ENCODE results near the gene FLYWCH2. TPM values are rescaled to one million over a fixed set of nuclear protein-coding genes. Genes with fewer than 3 reads are reported as not detected.

Gene FLYWCH2
- total and polyA plus RNA-seq, 2 of the 4 experiments (the other 2 are of a cell fraction): 42.3 to 66.3 TPM

DNA sequence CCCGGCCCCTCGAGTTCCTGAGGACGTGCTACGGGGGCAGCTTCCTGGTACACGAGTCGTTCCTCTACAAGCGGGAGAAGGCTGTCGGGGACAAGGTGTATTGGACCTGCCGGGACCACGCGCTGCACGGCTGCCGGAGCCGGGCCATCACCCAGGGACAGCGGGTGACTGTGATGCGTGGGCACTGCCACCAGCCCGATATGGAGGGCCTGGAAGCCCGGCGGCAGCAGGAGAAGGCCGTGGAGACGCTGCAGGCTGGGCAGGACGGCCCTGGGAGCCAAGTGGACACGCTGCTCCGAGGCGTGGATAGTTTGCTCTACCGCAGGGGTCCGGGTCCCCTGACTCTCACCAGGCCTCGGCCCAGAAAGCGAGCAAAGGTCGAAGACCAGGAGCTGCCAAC is 50.1 kb downstream of the FLYWCH2 start:
- ATAC-seq (ENCODE audit: low read depth) (no peak), DNase-seq (no peak)
- H3K9me3 ChIP-seq (ENCODE audit: control insufficient read depth, insufficient read depth, low read length): no peaks in the 10 kb centered on the region
- H3K4me1 ChIP-seq (ENCODE audit: control insufficient read depth, insufficient read depth, low read length): no peaks in the 10 kb centered on the region
- H3K27me3 ChIP-seq (ENCODE audit: control insufficient read depth, insufficient read depth, low read length): no peaks in the 10 kb centered on the region
- no peak overlapping the region for H3K9ac ChIP-seq (ENCODE audit: low read depth, low read length)
- no peak overlapping the region for H3K27ac ChIP-seq (ENCODE audit: insufficient read depth, low read length)
- 97% methylated on average over 25 of the region's 30 CpGs; no CpG with 5 or more reads in 1 of the 2 experiments for WGBS, 2 experiments (ENCODE audit: extremely low coverage in 2 of 2, insufficient read length in 1 of 2)
- BruUV-seq (replicated peaks): no TSS peak
- H3K23ac ChIP-seq (ENCODE audit: low read depth, low read length): no peak overlapping the region
- TF ChIP-seq POLR2A (IDR thresholded peaks at IDR 0.05; ENCODE audit: low read depth, low read length): no peak
- TF ChIP-seq RAD21 (IDR thresholded peaks at IDR 0.05; ENCODE audit: low read length): no peak
- TF ChIP-seq NFE2L2 (IDR thresholded peaks at IDR 0.05; ENCODE audit: low read depth, low read length): no peak
- TF ChIP-seq BHLHE40 (IDR thresholded peaks at IDR 0.05; ENCODE audit: low read depth, low read length): no peak
- TF ChIP-seq CEBPB (IDR thresholded peaks at IDR 0.05; ENCODE audit: low read depth, low read length): no peak
- no peak for TF ChIP-seq MAFK (IDR thresholded peaks at IDR 0.05; ENCODE audit: low read depth, low read length)
- no peak for TF ChIP-seq SMC3 (IDR thresholded peaks at IDR 0.05; ENCODE audit: low read depth, low read length)
- no peak for TF ChIP-seq MXI1 (IDR thresholded peaks at IDR 0.05; ENCODE audit: borderline replicate concordance, low read depth, low read length)
- TF ChIP-seq, protein P1, sequence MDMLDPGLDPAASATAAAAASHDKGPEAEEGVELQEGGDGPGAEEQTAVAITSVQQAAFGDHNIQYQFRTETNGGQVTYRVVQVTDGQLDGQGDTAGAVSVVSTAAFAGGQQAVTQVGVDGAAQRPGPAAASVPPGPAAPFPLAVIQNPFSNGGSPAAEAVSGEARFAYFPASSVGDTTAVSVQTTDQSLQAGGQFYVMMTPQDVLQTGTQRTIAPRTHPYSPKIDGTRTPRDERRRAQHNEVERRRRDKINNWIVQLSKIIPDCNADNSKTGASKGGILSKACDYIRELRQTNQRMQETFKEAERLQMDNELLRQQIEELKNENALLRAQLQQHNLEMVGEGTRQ (IDR thresholded peaks at IDR 0.05; ENCODE audit: low read depth, low read length): no peak
- no peak for TF ChIP-seq FOS (IDR thresholded peaks at IDR 0.05; ENCODE audit: low read depth, low read length)
- intact Hi-C loops (cut with micrococcal nuclease): no loop called here
- peaks cover 3 to 13% of the 10 kb centered on the region in 2 experiments; a peak in 3 of 4 replicates for H3K79me1 ChIP-seq (ENCODE audit: low read depth in 1 of 2, low read length in 2 of 2)
- H2BK5ac ChIP-seq (ENCODE audit: low read depth, low read length, poor library complexity, severe bottlenecking): no peak overlapping the region
- H2AK9ac ChIP-seq (replicated peaks; ENCODE audit: low read depth, low read length, poor library complexity): no peak overlapping the region
- H2AK5ac ChIP-seq (ENCODE audit: low read depth, low read length): no peak overlapping the region
- ChIA-PET POLR2A (ENCODE audit: unreplicated experiment) (no interaction called here), CTCF (no interaction called here)
- H2BK15ac ChIP-seq (ENCODE audit: low read depth, low read length): no peak overlapping the region
- no peak overlapping the region for H3K18ac ChIP-seq (ENCODE audit: low read depth, low read length)
- no peak overlapping the region for H3K4ac ChIP-seq (ENCODE audit: low read depth, low read length)
- H3K9me1 ChIP-seq (ENCODE audit: insufficient read depth, low read length): no peaks in the 10 kb centered on the region
- no peak overlapping the region for H4K91ac ChIP-seq (ENCODE audit: insufficient read depth, low read depth, low read length)
- peaks cover 60% of the 10 kb centered on the region for H3K36me3 ChIP-seq (ENCODE audit: control insufficient read depth, insufficient read depth, low read length)
- H4K5ac ChIP-seq (ENCODE audit: low read depth, low read length): no peak overlapping the region
- H2BK120ac ChIP-seq (ENCODE audit: low read depth, low read length): no peak overlapping the region
- in situ Hi-C loops (cut with MboI; ENCODE audit: low sequenced_read_pairs): no loop called here
- H3K14ac ChIP-seq (replicated peaks; ENCODE audit: low read depth, low read length): no peak overlapping the region
- dilution Hi-C loops (cut with HindIII; ENCODE audit: low sequenced_read_pairs, unreplicated experiment): no loop called here
- no peak overlapping the region for H2AFZ ChIP-seq (replicated peaks; ENCODE audit: low read length, poor library complexity)
- H3K56ac ChIP-seq (ENCODE audit: extremely low read depth, insufficient read depth, low read length): no peak overlapping the region
- no peak overlapping the region for H2BK20ac ChIP-seq (ENCODE audit: low read depth, low read length)
- H3K4me3 ChIP-seq (ENCODE audit: insufficient read depth, low read depth, low read length): no peak overlapping the region
- H3K4me2 ChIP-seq (ENCODE audit: low read depth, low read length): no peak overlapping the region
- no peak overlapping the region for H4K8ac ChIP-seq (ENCODE audit: low read depth in 2 of 2, low read length in 2 of 2)
- H4K20me1 ChIP-seq (ENCODE audit: insufficient read depth, low read length): no peaks in the 10 kb centered on the region; the same call in 1 of the 2 replicates
